Stimulated activated CD8-positive, alpha-beta memory T cell treated with anti-CD3 and anti-CD28 coated beads, Interleukin-4, amount 100 ng/mL, for 24 hours (primary cell): Measurements from ENCODE around the gene DNAJC10.
"Not testable (repeated sequence)": the region's sequence is repeated elsewhere in the genome, so short reads cannot be mapped to it uniquely, and the experiment has no call there.

ENCODE experiments used
- DNase-seq: peaks from one replicate; pipeline ENCODE4 v3.0.0-alpha.2; 2020; ENCODE audit warnings: low read depth

Gene DNAJC10

GRCh38 chr2:182715892-182716649, at the start of gene DNAJC10:
TSS of gene DNAJC10 (plus strand) at chr2:182716257. CDS start at chr2:182718087, 1,830 bp downstream.
- peak; percentile 85 for DNase-seq

GRCh38 chr2:182666674-182667314, 49.3 kb upstream of the DNAJC10 start:
- no peak for DNase-seq

- DNase-seq, result no peak
These were observed 48.8 kb upstream of the DNAJC10 start for GRCh38 chr2:182667315-182667695.

GRCh38 chr2:182668671-182669070, 47.4 kb upstream of the DNAJC10 start:
- no peak for DNase-seq

GRCh38 chr2:182672466-182673165, 43.4 kb upstream of the DNAJC10 start:
- no peak for DNase-seq

- no peak for DNase-seq
These were observed 35.2 kb upstream of the DNAJC10 start for GRCh38 chr2:182680837-182681236.

GRCh38 chr2:182682210-182682609, 33.8 kb upstream of the DNAJC10 start:
- DNase-seq, result no peak

- no peak for DNase-seq
These were observed 30.5 kb upstream of the DNAJC10 start for GRCh38 chr2:182685559-182685958.

GRCh38 chr2:182686763-182687162, 29.3 kb upstream of the DNAJC10 start:
- not testable (repeated sequence) for DNase-seq

GRCh38 chr2:182694189-182694588, 21.9 kb upstream of the DNAJC10 start:
- DNase-seq, result no peak

GRCh38 chr2:182695776-182696175, 20.3 kb upstream of the DNAJC10 start:
- no peak for DNase-seq

GRCh38 chr2:182698671-182699070, 17.4 kb upstream of the DNAJC10 start:
- no peak for DNase-seq

- no peak for DNase-seq
These were observed 10.3 kb upstream of the DNAJC10 start for GRCh38 chr2:182705761-182706160.

- DNase-seq, result no peak
These were observed 9.3 kb upstream of the DNAJC10 start for GRCh38 chr2:182706751-182707150.

GRCh38 chr2:182713601-182714000, 2.5 kb upstream of the DNAJC10 start:
- DNase-seq, result no peak

- no peak for DNase-seq
These were observed 751 bp upstream of the DNAJC10 start for GRCh38 chr2:182715121-182715891.

GRCh38 chr2:182716650-182716979, 558 bp downstream of the DNAJC10 start:
- no peak for DNase-seq

GRCh38 chr2:182717416-182717815, 1.4 kb downstream of the DNAJC10 start:
- no peak for DNase-seq

GRCh38 chr2:182717816-182718215, 1.8 kb downstream of the DNAJC10 start:
- DNase-seq, result no peak

GRCh38 chr2:182718459-182718858, 2.4 kb downstream of the DNAJC10 start:
- DNase-seq, result no peak

- DNase-seq, result not testable (repeated sequence)
These were observed 3.1 kb downstream of the DNAJC10 start for GRCh38 chr2:182719116-182719515.

- no peak for DNase-seq
These were observed 8.6 kb downstream of the DNAJC10 start for GRCh38 chr2:182724656-182725055.
